Epithelial cell of proximal tubule (primary cell): ENCODE measurements around the gene CELSR2. TPM values are rescaled to one million over a fixed set of nuclear protein-coding genes. Genes with fewer than 3 reads are reported as not detected.

Experiments
- DNase-seq: peaks from one replicate; pipeline ENCODE4 v3.0.0-alpha.2; 2011; ENCODE audit warnings: low read depth
- H3K4me3 ChIP-seq: 2 replicates; pipeline ENCODE4 v1.5.1; 2011; ENCODE audit warnings: low read depth, mild to moderate bottlenecking, low read length
- CTCF ChIP-seq: conservative IDR thresholded peaks from 2 replicates; pipeline ENCODE4 v1.5.1; 2012; ENCODE audit warnings: low read depth, mild to moderate bottlenecking, low read length
- total RNA-seq: library from RNA; depleted of rRNA; stranded (reverse); fragments of >200 nt; gene quantifications from 2 replicates; pipeline ENCODE4 v1.2.3, GENCODE V29; 2015

CELSR2 gene
- total RNA-seq, 1 donor from 2014 or later, result 14.2 TPM

DNA sequence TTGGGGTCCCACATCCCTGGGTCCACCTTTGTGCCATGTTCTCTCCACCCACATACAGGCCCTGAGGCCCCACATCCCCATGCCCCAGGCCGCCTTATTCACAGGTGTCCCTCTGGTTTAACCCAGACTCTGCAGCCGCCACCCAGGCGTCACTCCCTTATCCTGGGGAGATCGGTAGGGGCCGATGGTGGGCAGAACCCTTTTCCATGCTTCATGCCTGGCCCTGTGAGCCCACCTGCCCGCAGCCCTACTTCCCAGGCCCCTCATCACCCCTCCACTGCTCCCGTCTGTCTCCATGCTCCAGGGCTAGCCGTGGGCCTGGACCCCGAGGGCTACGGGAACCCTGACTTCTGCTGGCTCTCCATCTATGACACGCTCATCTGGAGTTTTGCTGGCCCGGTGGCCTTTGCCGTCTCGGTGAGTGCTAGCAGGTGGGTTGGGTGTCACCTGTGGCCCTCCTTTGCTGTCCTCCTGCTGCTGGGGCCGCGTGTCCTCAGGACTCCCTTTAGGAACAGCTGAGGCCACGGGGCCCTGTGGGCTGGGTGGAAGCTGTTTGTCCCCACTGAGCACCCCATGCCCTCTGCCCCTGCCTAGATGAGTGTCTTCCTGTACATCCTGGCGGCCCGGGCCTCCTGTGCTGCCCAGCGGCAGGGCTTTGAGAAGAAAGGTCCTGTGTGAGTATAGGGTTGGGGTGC is 21.4 kb downstream of the CELSR2 start:
- no peak for TF ChIP-seq CTCF
- no peak overlapping the region for H3K4me3 ChIP-seq
- no peak for DNase-seq

DNA sequence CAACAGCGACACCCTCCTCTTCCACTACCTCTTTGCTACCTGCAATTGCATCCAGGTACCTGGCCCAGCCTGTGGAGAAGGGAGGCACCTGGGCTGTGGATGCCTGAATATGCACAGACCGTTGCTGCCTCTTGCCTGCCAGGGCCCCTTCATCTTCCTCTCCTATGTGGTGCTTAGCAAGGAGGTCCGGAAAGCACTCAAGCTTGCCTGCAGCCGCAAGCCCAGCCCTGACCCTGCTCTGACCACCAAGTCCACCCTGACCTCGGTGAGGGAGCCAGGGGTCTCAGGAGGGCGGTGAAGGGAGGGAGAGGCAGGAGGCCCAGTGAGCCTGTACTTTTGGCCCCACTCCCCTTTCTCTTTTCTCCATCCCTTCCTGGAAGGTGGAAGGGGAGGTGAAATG is 22.1 kb downstream of the CELSR2 start:
- TF ChIP-seq CTCF, result no peak
- H3K4me3 ChIP-seq, result no peak overlapping the region
- no peak for DNase-seq

GRCh38 chr1:109272021-109272799 is 22.9 kb downstream of the CELSR2 start:
- no peak for TF ChIP-seq CTCF
- H3K4me3 ChIP-seq, result no peak overlapping the region
- no peak for DNase-seq

DNA sequence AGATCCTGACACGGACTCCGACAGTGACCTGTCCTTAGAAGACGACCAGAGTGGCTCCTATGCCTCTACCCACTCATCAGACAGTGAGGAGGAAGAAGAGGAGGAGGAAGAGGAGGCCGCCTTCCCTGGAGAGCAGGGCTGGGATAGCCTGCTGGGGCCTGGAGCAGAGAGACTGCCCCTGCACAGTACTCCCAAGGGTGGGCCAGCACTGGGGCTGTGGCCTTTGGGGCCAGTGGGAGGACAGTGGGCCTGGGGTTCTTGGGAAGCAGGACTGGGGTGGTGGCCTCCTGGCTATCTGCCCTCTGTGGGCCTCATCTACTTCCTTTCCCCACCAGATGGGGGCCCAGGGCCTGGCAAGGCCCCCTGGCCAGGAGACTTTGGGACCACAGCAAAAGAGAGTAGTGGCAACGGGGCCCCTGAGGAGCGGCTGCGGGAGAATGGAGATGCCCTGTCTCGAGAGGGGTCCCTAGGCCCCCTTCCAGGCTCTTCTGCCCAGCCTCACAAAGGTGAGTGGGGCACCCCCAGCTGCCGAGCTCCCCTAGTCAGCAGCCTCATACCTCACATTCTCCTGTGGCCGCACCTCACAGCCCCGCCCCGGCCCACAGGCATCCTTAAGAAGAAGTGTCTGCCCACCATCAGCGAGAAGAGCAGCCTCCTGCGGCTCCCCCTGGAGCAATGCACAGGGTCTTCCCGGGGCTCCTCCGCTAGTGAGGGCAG is 23.6 kb downstream of the CELSR2 start:
- no peak overlapping the region for H3K4me3 ChIP-seq
- no peak for DNase-seq
- no peak for TF ChIP-seq CTCF

DNA sequence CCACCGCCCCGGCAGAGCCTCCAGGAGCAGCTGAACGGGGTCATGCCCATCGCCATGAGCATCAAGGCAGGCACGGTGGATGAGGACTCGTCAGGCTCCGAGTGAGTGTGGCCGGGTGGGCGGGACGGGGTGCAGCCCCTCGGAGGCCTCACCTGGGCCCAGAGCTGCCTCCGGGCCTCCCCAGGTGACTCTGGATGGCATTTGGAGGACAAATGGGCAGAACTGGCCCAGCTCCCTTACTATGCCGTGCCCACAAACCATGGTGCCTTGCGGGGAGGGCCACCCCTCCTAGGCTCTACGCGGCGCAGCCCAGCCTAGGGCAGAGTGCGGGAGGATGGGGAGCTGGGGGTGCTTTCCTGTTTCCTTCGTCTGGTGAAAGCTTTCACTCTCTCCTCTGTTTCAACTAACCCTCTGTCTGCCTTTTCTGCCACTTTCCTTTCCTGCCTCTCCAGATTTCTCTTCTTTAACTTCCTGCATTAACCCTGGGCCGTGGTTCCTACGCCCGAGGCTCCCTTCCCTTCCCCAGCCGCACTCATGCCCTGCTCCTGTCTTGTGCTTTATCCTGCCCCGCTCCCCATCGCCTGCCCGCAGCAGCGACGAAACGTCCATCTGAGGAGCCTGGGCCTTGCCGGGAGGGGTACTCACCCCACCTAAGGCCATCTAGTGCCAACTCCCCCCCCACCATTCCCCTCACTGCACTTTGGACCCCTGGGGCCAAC is 24.4 kb downstream of the CELSR2 start:
- DNase-seq, result no peak
- no peak for TF ChIP-seq CTCF
- H3K4me3 ChIP-seq, result no peak overlapping the region

- no peak for DNase-seq
- peak overlapping the region; percentile 28 for H3K4me3 ChIP-seq
- no peak for TF ChIP-seq CTCF
Observed at GRCh38 chr1:109274533-109275476, 25.5 kb downstream of the CELSR2 start.
